ENCODE results near the gene MEI1.

Gene MEI1

GRCh38 chr22:41787331-41787730 is 88.0 kb downstream of the MEI1 start:
- no peak for TF ChIP-seq CTCF (conservative IDR thresholded peaks at IDR 0.05)
- H3K27ac ChIP-seq: no peak overlapping the region

DNA sequence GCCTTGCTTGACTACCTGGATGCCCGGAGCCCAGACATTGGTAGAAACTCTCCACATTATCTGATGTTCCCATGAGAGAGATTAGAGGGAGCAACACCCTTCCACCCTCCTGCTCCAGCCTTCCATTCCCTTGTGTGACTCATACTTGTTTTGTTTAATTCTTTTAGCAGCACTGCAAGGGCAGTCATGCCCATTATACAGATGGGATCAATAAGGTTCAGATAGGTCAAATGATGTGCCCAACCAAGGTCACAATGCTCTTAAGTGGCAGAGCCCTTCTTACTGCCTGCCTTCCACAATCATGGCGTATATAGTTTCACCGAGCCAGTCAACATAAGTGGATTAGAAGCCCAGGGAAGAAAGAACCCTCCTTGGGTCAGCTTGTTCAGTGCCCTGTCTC is 94.6 kb downstream of the MEI1 start:
- no peak for TF ChIP-seq CTCF (conservative IDR thresholded peaks at IDR 0.05)
- no peak overlapping the region for H3K27ac ChIP-seq

DNA sequence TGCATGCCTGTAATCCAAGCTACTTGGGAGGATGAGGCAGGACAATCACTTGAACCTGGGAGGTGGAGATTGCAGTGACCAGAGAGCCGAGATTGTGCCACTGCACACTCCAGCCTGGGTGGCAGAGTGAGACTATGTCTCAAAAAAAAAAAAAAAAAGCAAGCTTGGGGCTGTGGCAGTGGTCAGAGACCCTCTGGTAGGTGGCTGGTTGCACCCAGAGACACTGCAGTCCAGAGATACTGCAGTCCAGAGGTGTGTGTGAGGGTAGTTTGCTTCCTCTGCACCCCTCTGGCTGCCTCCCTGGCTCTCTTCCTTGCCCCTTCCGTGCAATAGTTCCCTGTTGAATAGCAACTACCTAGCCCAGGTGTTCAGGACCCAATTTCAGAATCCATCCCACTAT is 99.4 kb downstream of the MEI1 start:
- TF ChIP-seq CTCF (conservative IDR thresholded peaks at IDR 0.05): no peak
- no peak overlapping the region for H3K27ac ChIP-seq

GRCh38 chr22:41799486-41800347 is 100.4 kb downstream of the MEI1 start:
- no peak for TF ChIP-seq CTCF (conservative IDR thresholded peaks at IDR 0.05)
- peak overlapping the region; percentile 87 for H3K27ac ChIP-seq

GRCh38 chr22:41800348-41801146 is 101.2 kb downstream of the MEI1 start, which contains the start of gene CCDC134:
Gene CCDC134, plus strand, starts transcription at chr22:41800679. Its CDS starts 8,212 bp downstream, at chr22:41808891.
- peak within 1 kb of the TSS; percentile 87 for H3K27ac ChIP-seq

DNA sequence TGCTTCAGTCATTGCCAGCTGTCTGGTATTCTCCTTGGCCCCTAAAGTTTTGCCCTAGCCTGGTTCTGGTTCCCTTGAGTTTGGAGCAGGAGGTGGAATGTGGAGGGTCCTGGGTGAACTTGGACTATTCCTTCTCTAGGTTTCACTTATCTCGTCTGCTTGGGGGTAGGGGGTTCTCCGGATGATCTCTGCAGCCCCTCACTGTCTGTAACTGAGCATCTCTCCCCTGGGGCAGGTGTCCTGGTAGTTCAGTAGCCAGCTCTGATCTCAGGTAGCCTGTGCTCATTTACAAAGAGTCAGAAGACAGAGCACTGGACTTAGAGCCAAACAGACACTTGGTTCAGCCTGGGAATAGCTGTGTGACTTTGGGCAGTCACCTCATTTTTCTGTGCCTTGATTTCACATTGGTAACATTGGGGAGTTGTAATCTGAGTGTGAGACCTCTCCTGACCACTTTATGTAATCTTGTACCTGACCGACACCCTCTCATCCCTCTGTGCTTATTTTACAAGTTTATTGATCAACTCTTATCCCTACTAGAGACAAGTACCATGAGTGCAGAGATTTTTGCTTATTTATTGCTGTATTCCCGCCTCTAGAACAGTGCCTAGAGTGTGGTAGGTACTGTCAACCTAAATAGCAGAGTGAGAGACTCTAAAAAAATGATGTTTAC is 102.0 kb downstream of the MEI1 start:
- no peak for TF ChIP-seq CTCF (conservative IDR thresholded peaks at IDR 0.05)
- peak overlapping the region; percentile 87 for H3K27ac ChIP-seq

More at GRCh38 chr22:41800348-41801146, 101.2 kb downstream of the MEI1 start, which contains the start of gene CCDC134:
- no peak for TF ChIP-seq CTCF (conservative IDR thresholded peaks at IDR 0.05)

- peak overlapping the region; percentile 87; the same call in 1 of the 2 replicates for H3K27ac ChIP-seq
- TF ChIP-seq CTCF (conservative IDR thresholded peaks at IDR 0.05): no peak
Observed at GRCh38 chr22:41801886-41802285, 102.6 kb downstream of the MEI1 start.

Measured in VCaP (cell line).